NK-92 treated with Interleukin-12 subunit alpha and Interleukin-12 subunit beta, amount 100 ng/mL, for 24 hours (cell line): ENCODE measurements around the gene RBM39.
"Not testable (repeated sequence)": the region's sequence is repeated elsewhere in the genome, so short reads cannot be mapped to it uniquely, and the experiment has no call there.

ENCODE experiments used
- DNase-seq: peaks from one replicate; lab custom pipeline; 2025; lab: John Stamatoyannopoulos, UW

RBM39 gene

DNA sequence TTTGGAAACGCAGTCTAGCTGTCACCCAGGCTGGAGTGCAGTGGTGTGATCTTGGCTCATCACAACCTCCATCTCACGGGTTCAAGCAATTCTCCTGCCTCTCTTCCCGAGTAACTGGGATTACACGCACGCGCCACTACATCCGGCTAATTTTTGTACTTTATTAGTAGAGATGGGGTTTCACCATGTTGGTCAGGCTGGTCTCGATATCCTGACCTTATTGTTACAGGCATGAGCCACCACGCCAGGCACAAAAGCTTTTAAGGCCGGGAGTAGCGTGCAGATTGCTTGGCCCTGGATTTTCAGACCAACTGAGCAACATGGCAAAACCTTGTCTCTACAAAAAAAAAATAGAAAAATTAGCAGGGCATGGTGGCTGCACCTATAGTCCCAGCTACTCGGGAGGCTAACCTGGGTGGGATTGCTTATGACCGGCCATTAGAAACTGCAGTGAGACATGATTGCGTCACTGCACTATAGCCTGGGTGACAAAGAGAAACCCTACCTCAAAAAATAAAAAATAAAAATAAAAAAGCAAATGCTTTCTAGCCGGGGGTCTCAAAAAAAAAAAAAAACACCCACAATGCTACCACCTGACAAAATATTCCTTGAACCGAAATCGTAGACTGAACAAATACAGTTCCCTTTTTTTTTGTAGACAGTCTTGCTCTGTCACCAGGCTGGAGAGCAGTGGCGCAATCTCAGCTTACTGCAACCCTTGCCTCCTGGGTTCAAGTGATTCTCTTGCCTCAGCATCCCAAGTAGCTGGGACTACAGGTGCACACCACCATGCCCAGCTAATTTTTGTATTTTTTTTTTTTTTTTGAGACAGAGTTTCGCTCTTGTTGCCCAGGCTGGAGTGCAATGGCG is 15.0 kb downstream of the RBM39 start:
- DNase-seq = no peak

DNA sequence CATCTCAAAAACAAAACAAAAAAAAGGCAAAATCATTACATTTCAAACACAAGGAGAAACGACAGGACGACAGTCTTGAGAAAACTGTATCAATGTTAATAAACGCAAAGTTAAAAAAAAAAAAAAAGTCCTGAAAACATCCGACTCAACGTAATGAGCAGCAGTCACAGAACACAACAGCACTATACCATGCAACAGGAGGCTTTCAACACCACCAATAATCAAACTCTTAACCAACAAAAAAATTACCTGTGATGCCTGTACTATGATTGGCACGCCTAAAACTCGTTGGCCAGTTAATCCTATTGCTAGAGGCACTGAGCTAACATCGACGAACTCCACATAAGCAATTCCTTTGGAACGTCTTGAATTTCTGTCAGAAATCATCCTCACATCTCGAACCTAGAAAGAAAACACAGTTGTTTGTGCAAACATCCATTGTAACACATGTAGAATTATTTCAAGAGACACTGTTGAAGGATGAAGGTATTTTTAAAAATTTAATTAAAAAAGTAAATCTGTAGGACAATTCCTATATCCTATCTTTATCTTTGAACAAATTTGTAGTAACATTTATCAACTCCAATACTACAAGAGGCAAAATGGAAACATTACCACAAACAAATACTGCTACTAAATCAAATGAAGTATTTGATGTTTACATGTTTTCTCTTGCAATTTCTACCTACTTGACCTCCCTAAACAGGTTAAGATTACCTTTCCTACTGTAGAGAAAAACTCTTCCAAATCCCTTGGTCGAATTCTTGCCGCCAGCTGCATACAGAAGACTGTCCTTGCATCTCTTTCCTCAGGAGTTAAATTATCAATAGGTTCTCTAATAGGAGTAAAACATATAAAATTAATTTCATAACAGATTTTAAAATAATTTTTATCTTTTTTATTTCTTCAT is 17.5 kb downstream of the RBM39 start:
- DNase-seq = no peak

DNA sequence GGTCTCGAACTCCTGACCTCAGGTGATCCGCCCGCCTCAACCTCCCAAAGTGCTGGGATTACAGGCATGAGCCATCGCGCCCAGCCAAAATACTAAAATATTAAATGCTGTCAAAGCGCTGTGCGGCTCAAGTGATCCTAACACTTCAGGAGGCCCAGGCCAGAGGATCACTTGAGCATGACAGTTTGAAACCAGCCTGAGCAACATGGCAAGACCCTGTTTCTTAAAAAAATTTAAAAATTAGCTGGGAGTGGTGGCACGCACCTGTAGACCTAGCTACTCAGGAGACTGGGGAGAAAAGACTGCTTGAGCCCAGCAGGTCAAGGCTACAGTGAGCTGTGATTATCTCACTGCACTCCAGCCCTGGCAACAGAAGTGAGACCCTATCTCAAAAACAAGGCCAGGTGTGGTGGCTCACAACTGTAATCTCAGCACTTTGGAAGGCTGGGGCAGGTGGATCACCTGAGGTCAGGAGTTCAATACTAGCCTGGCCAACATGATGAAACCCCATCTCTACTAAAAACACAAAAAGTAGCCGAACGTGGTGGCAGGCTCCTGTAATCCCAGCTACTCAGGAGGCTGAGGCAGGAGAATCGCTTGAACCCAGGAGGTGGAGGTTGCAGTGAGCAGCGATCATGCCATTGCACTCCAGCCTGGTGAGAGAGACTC is 18.3 kb downstream of the RBM39 start:
- DNase-seq = not testable (repeated sequence)

DNA sequence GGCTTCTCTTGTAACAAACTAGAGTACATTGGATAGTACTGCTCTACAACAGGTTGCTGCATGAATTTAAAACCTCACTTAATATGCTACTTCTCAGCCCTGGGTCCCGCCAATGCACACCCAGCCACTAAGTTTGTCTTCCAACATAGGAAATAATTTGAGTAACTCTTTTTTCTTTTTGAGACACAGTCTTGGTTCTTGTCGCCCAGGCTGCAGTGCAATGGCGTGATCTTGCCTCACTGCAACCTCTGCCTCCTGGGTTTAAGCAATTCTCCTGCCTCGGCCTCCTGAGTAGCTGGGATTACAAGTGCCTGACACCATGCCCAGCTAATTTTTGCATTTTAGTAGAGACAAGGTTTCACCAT is 18.8 kb downstream of the RBM39 start:
- DNase-seq = not testable (repeated sequence)

DNA sequence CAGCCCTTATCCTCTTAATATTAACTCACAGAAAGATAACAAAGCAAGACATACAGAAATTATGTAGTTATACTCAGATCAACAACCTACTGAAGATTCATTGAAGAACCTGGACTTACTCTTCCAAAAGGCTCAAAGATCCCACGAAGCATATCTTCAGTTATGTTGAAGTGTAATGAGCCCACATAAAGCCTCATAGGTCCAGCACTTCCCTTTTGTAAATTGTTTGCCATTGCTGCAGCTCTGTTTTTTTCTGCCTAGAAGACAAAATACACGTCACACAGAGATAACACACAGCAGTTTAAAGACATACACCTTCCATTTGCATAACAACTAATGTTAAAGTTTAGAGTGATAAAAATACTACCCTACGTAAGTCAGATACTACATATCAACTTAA is 20.4 kb downstream of the RBM39 start:
- DNase-seq = no peak

DNA sequence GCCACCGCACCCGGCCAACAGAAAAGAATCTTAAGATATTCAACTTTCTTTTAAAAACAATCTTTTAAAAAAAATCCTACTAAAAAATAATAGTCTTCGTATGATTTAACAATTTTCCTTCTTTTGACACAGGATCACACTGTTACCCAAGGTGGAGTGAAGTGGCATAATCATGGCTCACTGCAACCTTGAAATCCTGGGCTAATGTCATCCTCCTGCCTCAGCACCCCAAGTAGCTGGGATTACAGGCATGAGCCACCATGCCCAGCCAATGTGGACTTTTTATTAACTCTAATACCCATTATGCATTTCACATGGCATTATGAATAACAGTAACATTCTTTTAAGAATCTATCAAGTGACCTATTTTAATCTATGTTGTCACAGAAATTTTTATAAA is 20.8 kb downstream of the RBM39 start:
- DNase-seq = no peak

DNA sequence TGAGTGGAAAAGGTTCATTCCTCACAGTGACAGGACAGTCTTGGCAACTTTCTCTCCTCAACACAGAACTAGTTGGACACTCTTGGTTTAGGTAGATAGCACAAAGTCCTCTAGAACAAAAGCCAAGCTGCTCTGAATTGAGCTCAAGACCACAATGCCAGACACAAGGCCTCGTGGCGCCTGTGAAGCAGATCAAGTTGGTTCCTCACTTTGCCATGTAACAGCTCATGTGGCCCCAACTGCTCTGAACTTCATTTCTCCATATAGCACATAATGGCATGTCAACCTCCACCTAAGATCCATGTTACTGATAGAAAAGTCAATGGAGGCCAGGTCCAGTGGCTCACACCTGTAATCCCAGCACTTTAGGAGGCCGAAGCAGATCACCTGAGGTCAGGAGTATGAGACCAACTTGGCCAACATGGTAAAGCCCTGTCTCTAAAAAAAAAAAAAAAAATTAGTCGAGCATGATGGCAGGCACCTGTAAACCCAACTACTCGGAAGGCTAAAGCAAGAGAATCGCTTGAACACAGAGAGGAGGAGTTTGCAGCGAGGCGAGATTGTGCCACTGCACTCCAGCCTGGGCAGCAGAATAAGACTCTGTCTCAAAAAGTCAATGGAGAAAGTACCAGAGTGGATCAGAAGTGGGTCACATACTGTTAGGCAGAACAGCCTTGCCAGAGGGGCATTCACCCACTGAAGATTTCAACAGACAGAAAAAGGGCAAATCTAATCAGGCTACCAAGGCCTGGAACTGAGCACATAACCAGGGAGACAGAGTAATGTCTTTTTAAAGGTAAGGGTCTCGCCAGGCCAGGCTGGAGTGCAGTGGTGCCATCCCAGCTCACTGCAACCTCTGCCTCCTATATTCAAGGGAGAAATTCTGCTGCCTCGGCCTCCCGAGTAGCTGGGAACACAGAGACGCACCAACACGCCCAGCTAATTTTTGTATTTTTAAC is 21.6 kb downstream of the RBM39 start:
- DNase-seq = no peak

DNA sequence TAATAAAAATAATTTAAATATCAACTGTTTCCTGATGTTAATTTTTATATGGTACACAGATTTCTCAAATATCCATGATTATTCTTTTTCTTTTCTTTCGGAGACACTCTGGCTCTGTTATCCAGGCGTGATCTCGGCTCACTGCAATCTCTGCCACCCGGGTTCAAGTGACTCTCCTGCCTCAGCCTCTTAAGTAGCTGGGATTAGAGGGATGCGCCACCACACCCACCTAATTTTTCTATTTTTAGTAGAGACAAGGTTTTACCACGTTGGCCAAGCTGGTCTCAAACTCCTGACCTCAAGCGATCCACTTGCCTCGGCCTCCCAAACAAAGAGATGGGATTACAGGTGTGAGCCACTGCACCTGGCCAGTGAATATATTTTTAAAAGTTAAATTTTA is 22.3 kb downstream of the RBM39 start:
- DNase-seq = no peak

DNA sequence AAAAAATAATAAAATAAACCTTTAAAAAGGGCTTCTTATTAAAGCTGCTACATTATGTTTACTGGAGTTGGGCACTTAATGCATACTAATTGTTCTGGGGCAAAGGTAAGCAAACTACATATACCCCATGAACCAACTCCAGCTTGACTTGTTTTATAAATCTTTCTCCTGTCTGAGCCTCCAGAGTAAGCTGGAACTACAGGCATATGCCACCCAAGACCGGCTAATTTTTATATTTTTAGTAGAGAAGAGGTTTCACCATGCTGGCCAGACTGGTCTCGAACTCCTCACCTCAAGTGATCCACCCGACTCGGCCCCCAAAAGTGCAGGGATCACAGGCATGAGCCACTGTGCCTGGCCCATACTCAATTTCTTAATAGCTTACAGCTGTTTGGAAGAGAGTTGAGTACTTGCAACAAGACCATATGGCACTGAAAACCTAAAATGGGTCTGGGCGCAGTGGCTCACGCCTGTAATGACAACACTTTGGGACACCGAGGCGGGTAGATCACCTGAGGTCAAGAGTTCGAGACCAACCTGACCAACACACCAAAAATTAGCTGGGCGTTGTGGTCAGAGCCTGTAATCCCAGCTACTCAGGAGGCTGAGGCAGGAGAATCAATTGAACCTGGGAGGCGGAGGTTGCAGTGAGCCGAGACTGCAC is 23.0 kb downstream of the RBM39 start:
- DNase-seq = no peak

DNA sequence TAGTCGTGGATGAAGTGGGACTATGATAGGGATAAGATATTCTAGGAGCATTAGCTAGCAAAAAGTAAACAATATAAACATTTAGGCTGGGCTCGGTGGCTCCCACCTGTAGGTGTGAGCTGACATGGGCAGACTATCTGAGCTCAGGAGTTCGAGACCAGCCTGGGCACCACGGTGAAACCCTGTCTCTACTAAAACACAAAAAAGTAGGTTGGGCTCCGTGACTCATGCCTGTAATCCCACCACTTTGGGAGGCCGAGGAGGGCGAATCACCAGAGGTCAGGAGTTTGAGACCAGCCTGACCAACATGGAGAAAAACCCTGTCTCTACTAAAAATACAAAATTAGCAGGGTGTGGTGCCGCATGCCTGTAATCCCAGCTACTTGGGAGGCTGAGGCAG is 23.7 kb downstream of the RBM39 start:
- DNase-seq = not testable (repeated sequence)

DNA sequence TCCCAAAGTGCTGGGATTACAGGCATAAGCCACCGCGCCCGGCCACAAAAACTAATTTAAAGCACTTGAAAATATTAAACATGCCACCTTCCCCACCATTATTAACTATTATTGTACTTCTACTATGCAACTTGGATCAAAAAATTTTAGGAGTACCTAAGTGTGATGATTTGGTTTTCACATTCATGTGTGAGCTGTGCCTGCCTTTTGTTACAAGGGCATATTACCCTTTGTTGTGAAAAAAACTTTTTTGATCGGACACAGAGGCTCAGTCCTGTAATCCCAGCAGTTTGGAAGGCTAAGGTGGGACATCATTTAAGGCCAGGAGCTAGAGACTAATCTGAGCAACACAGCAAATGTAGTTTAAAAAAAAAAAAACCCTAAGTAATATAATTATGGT is 25.7 kb downstream of the RBM39 start:
- DNase-seq = no peak

DNA sequence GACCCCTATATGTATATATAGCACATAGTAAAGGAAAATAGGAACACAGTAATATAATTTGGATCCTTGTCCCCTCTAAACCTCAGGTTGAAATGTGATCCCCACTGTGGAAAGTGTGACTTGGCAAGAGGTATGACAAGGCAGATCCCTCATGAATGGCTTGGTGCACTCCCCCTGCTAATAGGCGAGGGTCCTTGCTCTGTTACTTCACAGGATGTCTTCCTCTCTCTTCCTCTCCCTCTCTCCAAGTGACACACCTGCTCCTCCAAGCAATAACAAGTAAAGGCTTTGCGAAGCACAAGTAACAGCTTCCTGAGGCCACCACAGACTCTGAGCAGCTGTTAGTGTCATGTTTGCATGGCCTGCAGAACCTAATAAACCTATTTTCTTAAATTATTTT is 26.4 kb downstream of the RBM39 start:
- no peak for DNase-seq

DNA sequence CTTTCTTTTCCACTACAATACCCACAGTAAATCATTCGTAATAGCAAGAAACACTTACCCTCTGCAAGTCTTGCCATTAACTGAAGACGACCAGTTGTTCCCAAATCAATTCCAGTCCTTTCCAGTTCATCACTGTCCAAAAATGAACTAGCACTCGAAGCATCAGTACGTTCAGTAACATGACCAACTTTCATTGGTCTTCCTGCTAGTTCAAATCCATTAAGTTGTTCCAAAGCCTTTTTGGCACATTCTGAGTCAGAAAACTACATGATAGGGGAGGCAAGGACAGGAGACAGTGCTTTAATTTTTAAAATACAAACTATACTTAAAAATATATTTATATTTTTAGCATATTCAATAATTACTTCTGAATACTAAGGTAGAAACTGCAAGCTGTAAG is 27.9 kb downstream of the RBM39 start:
- no peak for DNase-seq

DNA sequence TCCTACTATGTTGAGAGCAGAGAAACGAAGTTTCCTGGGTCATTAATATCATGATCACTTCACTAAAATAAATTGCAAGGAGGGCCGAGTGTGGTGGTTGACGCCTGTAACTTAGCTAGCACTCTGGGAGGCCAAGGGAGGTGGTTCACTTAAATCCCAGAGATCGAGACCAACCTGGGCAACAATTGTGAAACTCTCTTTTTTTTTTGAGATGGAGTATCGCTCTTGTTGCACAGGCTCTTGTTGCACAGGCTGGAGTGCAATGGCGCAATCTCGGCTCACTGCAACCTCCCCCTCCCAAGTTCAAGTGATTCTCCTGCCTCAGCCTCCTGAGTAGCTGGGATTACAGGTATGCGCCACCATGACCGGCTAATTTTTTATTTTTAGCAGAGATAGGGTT is 28.9 kb downstream of the RBM39 start:
- DNase-seq = not testable (repeated sequence)

DNA sequence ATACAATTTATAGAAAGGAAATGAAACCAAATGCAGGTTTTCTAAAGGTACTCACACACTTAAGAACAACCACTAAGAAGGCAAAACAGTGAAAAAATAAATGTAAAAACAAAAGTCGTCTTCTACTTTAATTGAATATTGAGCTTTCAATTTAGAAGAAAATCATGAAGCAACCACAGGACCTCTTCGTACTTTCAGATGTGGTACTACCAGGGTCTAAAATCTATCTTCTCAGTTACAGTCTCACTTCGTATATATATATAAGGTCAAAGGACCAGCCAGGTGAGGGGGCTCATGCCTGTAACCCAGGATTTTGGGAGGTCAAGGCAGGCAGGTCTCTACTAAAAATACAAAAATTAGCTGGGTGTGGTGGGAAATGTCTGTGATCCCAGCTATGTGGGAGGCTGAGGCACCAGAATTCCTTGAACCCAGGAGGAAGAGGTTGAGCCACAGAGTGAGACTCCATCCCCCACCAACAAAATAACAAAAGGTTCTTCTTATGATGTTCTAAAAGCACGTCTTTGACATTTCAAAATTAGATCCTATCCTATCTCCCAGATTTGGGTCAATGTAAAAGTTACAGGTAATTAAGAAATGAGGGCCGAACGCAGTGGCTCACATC is 30.4 kb downstream of the RBM39 start:
- DNase-seq = no peak

DNA sequence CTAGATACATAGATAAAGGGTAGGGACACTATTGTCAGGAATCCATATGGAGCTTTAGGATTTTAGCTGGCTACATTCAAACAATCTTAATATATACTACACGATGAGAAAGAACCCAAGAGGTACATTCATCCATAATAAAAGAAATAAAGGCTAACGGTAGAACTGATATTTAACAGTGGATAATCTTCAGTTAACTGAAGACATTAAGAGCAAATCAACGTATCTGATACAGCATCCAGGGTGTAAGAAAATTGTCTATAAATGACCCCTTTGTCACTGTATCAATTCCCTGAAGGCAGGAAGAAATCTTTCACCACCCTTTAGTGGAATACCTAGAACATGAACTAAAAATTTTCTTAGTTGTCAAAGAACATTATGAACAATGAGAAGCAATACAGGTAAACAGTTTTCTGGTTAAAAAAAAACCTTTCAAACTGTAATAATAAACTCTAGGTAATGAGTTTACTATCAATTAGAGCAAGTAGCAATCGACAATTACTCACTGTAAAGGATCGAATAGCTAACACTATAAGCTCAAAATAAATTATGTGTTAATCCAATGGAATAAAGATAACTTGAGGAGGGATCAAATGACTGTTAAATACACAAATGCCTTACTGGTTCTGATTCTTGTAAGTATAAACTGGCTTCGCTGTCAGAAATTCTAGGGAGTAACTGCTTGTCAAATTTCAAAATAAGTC is 31.0 kb downstream of the RBM39 start:
- no peak for DNase-seq

DNA sequence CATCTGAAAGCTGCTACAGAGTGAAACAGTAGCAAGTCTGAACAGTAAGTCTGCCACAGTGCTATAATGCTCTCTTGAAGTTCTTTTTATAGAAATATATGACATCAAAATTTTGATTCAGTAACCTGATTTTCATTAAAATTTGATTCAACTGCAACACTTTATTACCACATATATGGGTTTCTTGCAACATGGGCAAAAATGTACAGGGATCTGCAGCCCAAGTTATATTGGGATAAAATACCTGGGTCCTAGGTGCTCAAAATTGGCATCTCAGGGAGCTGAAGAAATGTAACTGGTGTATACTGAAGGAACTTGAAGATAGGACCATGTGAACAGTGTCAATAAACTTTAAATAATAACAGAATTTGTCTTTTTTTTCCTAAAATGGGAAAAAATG is 32.0 kb downstream of the RBM39 start:
- no peak for DNase-seq

DNA sequence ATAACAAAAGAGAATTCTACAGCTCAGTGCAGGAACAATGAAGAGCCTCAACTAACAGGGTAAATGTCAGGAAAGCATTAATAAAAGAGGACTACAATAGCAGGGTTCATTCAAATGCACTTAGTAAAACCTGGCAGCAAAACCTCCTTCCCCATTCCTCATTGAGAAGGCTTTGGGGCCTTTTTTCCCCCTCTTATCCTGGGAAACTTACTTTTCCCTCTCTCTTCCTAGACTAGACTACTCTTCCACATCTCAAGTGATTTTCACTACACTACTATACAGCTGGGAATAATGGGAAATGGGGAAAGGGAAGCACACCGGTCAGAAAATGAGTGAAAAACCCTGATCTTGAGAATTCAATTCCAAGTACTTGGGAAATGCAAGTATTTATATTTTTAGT is 32.8 kb downstream of the RBM39 start:
- DNase-seq = no peak

DNA sequence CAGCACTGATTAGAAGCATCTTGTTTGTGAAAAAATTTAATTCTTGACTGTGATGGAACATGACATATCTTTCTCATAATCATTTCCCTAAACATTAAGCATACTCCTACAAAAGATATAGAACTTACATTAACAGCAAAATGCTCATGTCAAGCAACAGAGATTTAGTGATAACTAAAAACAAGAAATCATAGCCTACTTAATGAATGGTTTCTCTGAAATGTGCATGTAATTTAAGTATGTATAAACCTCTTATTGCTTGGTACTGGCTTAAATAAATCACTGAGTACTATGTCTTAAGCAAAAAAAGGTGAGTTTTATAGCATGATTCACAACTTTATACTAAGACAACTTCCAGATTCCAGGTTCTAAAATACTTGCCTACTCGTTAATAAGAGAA is 33.6 kb downstream of the RBM39 start:
- no peak for DNase-seq
